Smooth muscle cell (in vitro differentiated cells): ENCODE data around the gene LGALS8. TPM values are rescaled to one million over a fixed set of nuclear protein-coding genes. Genes with fewer than 3 reads are reported as not detected.

Experiments used
- DNase-seq: peaks from one replicate; lab custom pipeline; 2025; ENCODE audit not compliant: unreplicated experiment; lab: John Stamatoyannopoulos, UW
- H2AFZ ChIP-seq: fragments of 200-600 bp; sonication (generic); 2 replicates; pipeline ENCODE4 v1.6.0; 2016; ENCODE audit warnings: antibody characterized with exemption, low read depth, mild to moderate bottlenecking
- H3F3A ChIP-seq: fragments of 200-600 bp; sonication (generic); 2 replicates; pipeline ENCODE4 v1.6.0; 2017; ENCODE audit warnings: antibody characterized with exemption, low read depth
- H3K27ac ChIP-seq: fragments of 200-600 bp; sonication (generic); 2 replicates; pipeline ENCODE4 v1.5.1; 2016; ENCODE audit warnings: low read depth, mild to moderate bottlenecking
- H3K27me3 ChIP-seq: fragments of 200-600 bp; sonication (generic); 2 replicates; pipeline ENCODE4 v1.6.1; 2016; ENCODE audit warnings: low read depth, mild to moderate bottlenecking
- H3K36me3 ChIP-seq: fragments of 200-600 bp; sonication (generic); 2 replicates; pipeline ENCODE4 v1.5.1; 2016; ENCODE audit warnings: low read depth
- H3K4me1 ChIP-seq: fragments of 200-600 bp; sonication (generic); 2 replicates; pipeline ENCODE4 v1.5.1; 2016; ENCODE audit warnings: low read depth
- H3K4me2 ChIP-seq: fragments of 200-600 bp; sonication (generic); 2 replicates; pipeline ENCODE4 v1.6.0; 2016; ENCODE audit warnings: mild to moderate bottlenecking
- H3K4me3 ChIP-seq: fragments of 200-600 bp; sonication (generic); 2 replicates; pipeline ENCODE4 v1.5.1; 2016; ENCODE audit warnings: mild to moderate bottlenecking
- H3K79me2 ChIP-seq: fragments of 200-600 bp; sonication (generic); 2 replicates; pipeline ENCODE4 v1.6.0; 2016; ENCODE audit warnings: low read depth, mild to moderate bottlenecking
- H3K9ac ChIP-seq: fragments of 200-600 bp; sonication (generic); 2 replicates; pipeline ENCODE4 v1.6.0; 2016; ENCODE audit warnings: low read depth
- H3K9me3 ChIP-seq: fragments of 200-600 bp; sonication (generic); replicated peaks from 2 replicates; pipeline ENCODE4 v1.5.1; 2016; ENCODE audit warnings: low read depth
- H4K20me1 ChIP-seq: fragments of 200-600 bp; sonication (generic); 2 replicates; pipeline ENCODE4 v1.6.0; 2016; ENCODE audit warnings: low read depth
- CTCF ChIP-seq: fragments of 200-600 bp; sonication (generic); IDR thresholded peaks from 2 replicates; pipeline ENCODE4 v1.5.1; 2017; ENCODE audit warnings: borderline replicate concordance, mild to moderate bottlenecking, antibody characterized with exemption; ENCODE audit not compliant: insufficient read depth, poor library complexity, severe bottlenecking
- WGBS: methylation state at CpG from one replicate; pipeline ENCODE4 v1.1.7; 2016; ENCODE audit warnings: low lambda C conversion rate; 5-methylcytosine and 5-hydroxymethylcytosine counted together
- polyA plus RNA-seq: library from polyadenylated mRNA; unstranded; fragments of >200 nt; fragmentation: Nextera tagmentation; extraction: Ambion mirVana; gene quantifications from 2 replicates; pipeline ENCODE4 v1.2.1, GENCODE V29; 2016
- total RNA-seq: library from RNA; depleted of rRNA; stranded (reverse); fragments of >200 nt; gene quantifications from 2 replicates; pipeline ENCODE4 v1.2.3, GENCODE V29; 2014

The LGALS8 gene
- 38.7 and 72.2 TPM in 2 replicates for total RNA-seq
- polyA plus RNA-seq = 25.7 and 26.0 TPM in 2 replicates

DNA sequence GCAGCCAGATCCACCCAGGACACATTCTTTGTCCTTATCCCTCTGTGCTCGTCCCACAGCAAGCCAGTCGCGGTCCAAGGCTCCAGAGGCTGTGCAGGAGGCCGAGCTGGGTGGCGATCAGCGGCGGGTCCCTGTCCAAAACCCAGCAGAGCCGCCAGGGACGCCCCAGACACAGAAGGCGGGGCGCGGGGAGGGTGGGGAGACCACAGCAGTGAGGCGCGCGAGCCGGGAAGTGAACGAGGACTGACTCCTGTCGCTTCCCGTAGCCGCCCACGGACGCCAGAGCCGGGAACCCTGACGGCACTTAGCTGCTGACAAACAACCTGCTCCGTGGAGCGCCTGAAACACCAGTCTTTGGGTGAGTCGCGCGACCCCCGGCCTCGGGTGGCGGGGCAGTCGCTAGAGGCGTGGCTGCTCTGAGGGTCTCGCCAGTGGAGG, at the start of gene LGALS8:
Gene LGALS8 (plus strand): TSS at position 279 of the 438 bp plus-strand sequence. CDS start 2,089 bp downstream, outside the sequence.
- peak; percentile 48 for DNase-seq
- Histone ChIP-seq H3K79me2 (peaks cover 4% of the 10 kb centered on the region), H3K4me1 (peaks cover 5% of the 10 kb centered on the region), H3F3A (peaks cover 6% of the 10 kb centered on the region), H3K27ac (peak within 1 kb of the TSS; percentile 38), H4K20me1 (no peaks in the 10 kb centered on the region), H3K27me3 (no peaks in the 10 kb centered on the region), H3K4me2 (peak within 1 kb of the TSS; percentile 92), H3K9me3 (no peaks in the 10 kb centered on the region), H3K4me3 (peak within 1 kb of the TSS; percentile 58), H3K9ac (peak within 1 kb of the TSS; percentile 68), H3K36me3 (peaks cover 6% of the 10 kb centered on the region), H2AFZ (peak within 1 kb of the TSS; percentile 94)
- 3% methylated on average over 34 of the region's 35 CpGs for WGBS
- no peak for TF ChIP-seq CTCF

DNA sequence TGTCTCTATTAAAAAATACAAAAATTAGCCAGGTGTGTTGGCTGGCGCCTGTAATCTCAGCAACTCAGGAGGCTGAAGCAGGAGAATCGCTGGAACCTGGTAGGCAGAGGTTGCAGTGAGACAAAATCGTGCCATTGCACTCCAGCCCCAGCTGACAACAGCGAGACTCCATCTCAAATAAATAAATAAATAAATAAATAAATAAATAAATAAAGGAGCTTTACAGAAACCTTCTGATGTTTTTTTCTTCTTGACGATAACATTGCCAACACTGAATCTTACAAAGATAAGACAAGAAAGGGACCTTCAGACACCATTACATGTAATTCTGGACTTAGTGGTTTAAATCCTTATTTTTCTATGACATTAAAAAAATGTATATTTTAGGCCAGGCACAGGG, 47.8 kb upstream of the LGALS8 start:
- no peak for TF ChIP-seq CTCF
- 95% methylated on average over 5 of the region's 5 CpGs for WGBS
- H3K4me2 ChIP-seq = no peak overlapping the region
- H3F3A ChIP-seq = no peaks in the 10 kb centered on the region
- H2AFZ ChIP-seq = no peak overlapping the region
- H3K9ac ChIP-seq = no peak overlapping the region
- no peak for DNase-seq
- H4K20me1 ChIP-seq = no peaks in the 10 kb centered on the region
- H3K36me3 ChIP-seq = no peaks in the 10 kb centered on the region
- H3K4me1 ChIP-seq = no peaks in the 10 kb centered on the region
- no peaks in the 10 kb centered on the region for H3K79me2 ChIP-seq
- H3K27ac ChIP-seq = no peak overlapping the region
- no peaks in the 10 kb centered on the region for H3K27me3 ChIP-seq
- H3K4me3 ChIP-seq = no peak overlapping the region
- H3K9me3 ChIP-seq = no peaks in the 10 kb centered on the region

GRCh38 chr1:236480758-236481436, 42.9 kb upstream of the LGALS8 start:
- no peak overlapping the region for H3K4me2 ChIP-seq
- H3F3A ChIP-seq = no peaks in the 10 kb centered on the region
- no peaks in the 10 kb centered on the region for H4K20me1 ChIP-seq
- DNase-seq = no peak
- H3K27ac ChIP-seq = no peak overlapping the region
- no peaks in the 10 kb centered on the region for H3K27me3 ChIP-seq
- no peaks in the 10 kb centered on the region for H3K79me2 ChIP-seq
- no peaks in the 10 kb centered on the region for H3K36me3 ChIP-seq
- no peak overlapping the region for H2AFZ ChIP-seq
- H3K4me1 ChIP-seq = no peaks in the 10 kb centered on the region
- TF ChIP-seq CTCF = no peak
- H3K4me3 ChIP-seq = no peak overlapping the region
- no peaks in the 10 kb centered on the region for H3K9me3 ChIP-seq
- no peak overlapping the region for H3K9ac ChIP-seq
- WGBS = 78% methylated on average over 5 of the region's 5 CpGs
